NAMALWA (cell line): ENCODE measurements around the gene INF2.
A peak's percentile ranks its signal among the peaks of the same experiment; 100 is the strongest.

ENCODE experiments used
- DNase-seq: peaks from one replicate; pipeline ENCODE4 v3.0.0-alpha.2; 2015; ENCODE audit warnings: low spot score

INF2 gene

GRCh38 chr14:104676694-104677511, 12.5 kb upstream of the INF2 start:
- no peak for DNase-seq

GRCh38 chr14:104677512-104678332, 11.7 kb upstream of the INF2 start:
- peak; percentile 66 for DNase-seq

GRCh38 chr14:104678346-104678745, 11.1 kb upstream of the INF2 start:
- DNase-seq: no peak

- no peak for DNase-seq
Observed at GRCh38 chr14:104678901-104679705, 10.3 kb upstream of the INF2 start.

- DNase-seq: no peak
Observed at GRCh38 chr14:104680056-104680805, 9.2 kb upstream of the INF2 start.

- peak; percentile 82 for DNase-seq
Observed at GRCh38 chr14:104680806-104681688, 8.4 kb upstream of the INF2 start.

GRCh38 chr14:104681689-104682074, 7.7 kb upstream of the INF2 start:
- DNase-seq: no peak

GRCh38 chr14:104682107-104682593, 7.3 kb upstream of the INF2 start:
- no peak for DNase-seq

- no peak for DNase-seq
Observed at GRCh38 chr14:104683653-104684448, 5.6 kb upstream of the INF2 start.

GRCh38 chr14:104684449-104684821, 5.0 kb upstream of the INF2 start:
- DNase-seq: no peak

- peak; percentile 54 for DNase-seq
Observed at GRCh38 chr14:104685216-104685997, 4.0 kb upstream of the INF2 start.

GRCh38 chr14:104685998-104686610, 3.3 kb upstream of the INF2 start:
- DNase-seq: no peak

GRCh38 chr14:104686624-104687517, 2.5 kb upstream of the INF2 start:
- no peak for DNase-seq

- DNase-seq: no peak
Observed at GRCh38 chr14:104687601-104688504, 1.6 kb upstream of the INF2 start.

- peak; percentile 31 for DNase-seq
Observed at GRCh38 chr14:104688505-104689108, 811 bp upstream of the INF2 start.
